GM12874 (cell line): ENCODE results near the gene PPM1L.

ENCODE experiments used
- CTCF ChIP-seq: IDR thresholded peaks from 2 replicates; pipeline ENCODE4 v1.5.1; 2011; ENCODE audit warnings: low read depth, mild to moderate bottlenecking, control low read depth, low read length, moderate library complexity; ENCODE audit not compliant: insufficient read depth

The PPM1L gene

GRCh38 chr3:160981217-160981938, 225.3 kb downstream of the PPM1L start:
- TF ChIP-seq CTCF: no peak

- TF ChIP-seq CTCF: no peak
These were observed 226.5 kb downstream of the PPM1L start for GRCh38 chr3:160982491-160982890.

- TF ChIP-seq CTCF: no peak
These were observed 230.0 kb downstream of the PPM1L start for GRCh38 chr3:160986069-160986468.

GRCh38 chr3:160987982-160988964, 232.2 kb downstream of the PPM1L start:
- TF ChIP-seq CTCF: no peak

- no peak for TF ChIP-seq CTCF
These were observed 234.4 kb downstream of the PPM1L start for GRCh38 chr3:160990446-160990845.

GRCh38 chr3:160992712-160993111, 236.7 kb downstream of the PPM1L start:
- no peak for TF ChIP-seq CTCF

GRCh38 chr3:160996811-160997210, 240.8 kb downstream of the PPM1L start:
- TF ChIP-seq CTCF: no peak
